ENCODE results near the gene AGL. TPM values are rescaled to one million over a fixed set of nuclear protein-coding genes. Genes with fewer than 3 reads are reported as not detected.

Gene AGL
- total RNA-seq, 1 experiment from 2014 or later, result 12.7 TPM

GRCh38 chr1:99906535-99906934, 56.4 kb downstream of the AGL start:
- BruUV-seq (replicated peaks), result no TSS peak
- Histone ChIP-seq H3K9me3 (ENCODE audit: low read depth, low read length, poor library complexity, severe bottlenecking) (no peaks in the 10 kb centered on the region), H3K27ac (ENCODE audit: low read depth, low read length, poor library complexity, severe bottlenecking) (no peak overlapping the region), H3K36me3 (ENCODE audit: insufficient read depth, low read length, poor library complexity, severe bottlenecking) (no peaks in the 10 kb centered on the region), H3K27me3 (replicated peaks; ENCODE audit: insufficient read depth, low read depth, low read length, poor library complexity) (no peaks in the 10 kb centered on the region), H3K4me3 (ENCODE audit: low read depth, low read length, poor library complexity, severe bottlenecking) (no peak overlapping the region), H3K4me1 (ENCODE audit: insufficient read depth, low read length, poor library complexity, severe bottlenecking) (no peaks in the 10 kb centered on the region)
- POLR2A ChIA-PET (ENCODE audit: low non-redundant PET), result no interaction called here
- TF ChIP-seq CTCF (conservative IDR thresholded peaks at IDR 0.05; ENCODE audit: low read depth, low read length) (no peak), EZH2 (IDR thresholded peaks at IDR 0.05; ENCODE audit: borderline replicate concordance, low read depth, low read length, poor library complexity, severe bottlenecking) (no peak)
- DNase-seq (ENCODE audit: low spot score), result no peak
- CTCF ChIA-PET, result no interaction called here
- intact Hi-C loops (cut with micrococcal nuclease; ENCODE audit: unreplicated experiment), result no loop called here

GRCh38 chr1:99917214-99917613, 67.1 kb downstream of the AGL start:
- TF ChIP-seq CTCF (conservative IDR thresholded peaks at IDR 0.05; ENCODE audit: low read depth, low read length), result no peak
- TF ChIP-seq EZH2 (IDR thresholded peaks at IDR 0.05; ENCODE audit: borderline replicate concordance, low read depth, low read length, poor library complexity, severe bottlenecking), result no peak
- no TSS peak for BruUV-seq (replicated peaks)
- CTCF ChIA-PET, result no interaction called here
- no peak for DNase-seq (ENCODE audit: low spot score)
- intact Hi-C loops (cut with micrococcal nuclease; ENCODE audit: unreplicated experiment), result no loop called here
- POLR2A ChIA-PET (ENCODE audit: low non-redundant PET), result no interaction called here
- Histone ChIP-seq H3K27ac (ENCODE audit: low read depth, low read length, poor library complexity, severe bottlenecking) (no peak overlapping the region), H3K4me1 (ENCODE audit: insufficient read depth, low read length, poor library complexity, severe bottlenecking) (no peaks in the 10 kb centered on the region), H3K4me3 (ENCODE audit: low read depth, low read length, poor library complexity, severe bottlenecking) (no peak overlapping the region), H3K9me3 (ENCODE audit: low read depth, low read length, poor library complexity, severe bottlenecking) (no peaks in the 10 kb centered on the region), H3K27me3 (replicated peaks; ENCODE audit: insufficient read depth, low read depth, low read length, poor library complexity) (no peaks in the 10 kb centered on the region), H3K36me3 (ENCODE audit: insufficient read depth, low read length, poor library complexity, severe bottlenecking) (no peaks in the 10 kb centered on the region)

DNA sequence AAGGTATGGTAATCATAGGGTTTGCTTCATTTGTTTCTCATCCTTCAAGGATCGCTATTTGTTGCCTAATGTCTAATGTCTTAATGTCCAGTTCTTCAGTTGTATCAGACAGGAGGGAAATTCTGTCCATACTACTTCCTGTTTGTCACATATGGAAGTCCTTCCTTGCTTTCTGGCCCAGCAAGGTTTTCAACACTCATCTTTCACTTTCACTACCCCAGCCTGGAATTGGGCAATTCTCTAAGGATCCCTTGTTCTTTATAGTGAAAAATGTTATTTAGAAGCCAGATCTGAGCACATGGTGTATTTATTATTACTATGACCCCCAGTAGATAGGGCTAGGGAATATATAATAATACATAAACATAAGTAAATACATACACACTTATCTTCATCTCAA, 69.1 kb downstream of the AGL start:
- CTCF ChIA-PET, result no interaction called here
- BruUV-seq (replicated peaks), result no TSS peak

More for the DNA sequence above, 69.1 kb downstream of the AGL start:
- Histone ChIP-seq H3K4me1 (ENCODE audit: insufficient read depth, low read length, poor library complexity, severe bottlenecking) (no peaks in the 10 kb centered on the region), H3K9me3 (ENCODE audit: low read depth, low read length, poor library complexity, severe bottlenecking) (no peaks in the 10 kb centered on the region), H3K27me3 (replicated peaks; ENCODE audit: insufficient read depth, low read depth, low read length, poor library complexity) (no peaks in the 10 kb centered on the region), H3K36me3 (ENCODE audit: insufficient read depth, low read length, poor library complexity, severe bottlenecking) (no peaks in the 10 kb centered on the region), H3K4me3 (ENCODE audit: low read depth, low read length, poor library complexity, severe bottlenecking) (no peak overlapping the region), H3K27ac (ENCODE audit: low read depth, low read length, poor library complexity, severe bottlenecking) (no peak overlapping the region)
- no peak for TF ChIP-seq CTCF (conservative IDR thresholded peaks at IDR 0.05; ENCODE audit: low read depth, low read length)
- no peak for TF ChIP-seq EZH2 (IDR thresholded peaks at IDR 0.05; ENCODE audit: borderline replicate concordance, low read depth, low read length, poor library complexity, severe bottlenecking)
- no peak for DNase-seq (ENCODE audit: low spot score)
- intact Hi-C loops (cut with micrococcal nuclease; ENCODE audit: unreplicated experiment), result no loop called here
- POLR2A ChIA-PET (ENCODE audit: low non-redundant PET), result no interaction called here
